Activated CD8-positive, alpha-beta T cell treated with anti-CD3 and anti-CD28 coated beads, Interleukin-2, amount 10 ng/mL, durations not matched to agents 7 days and 5 days (primary cell): Measurements from ENCODE around the gene RFX7. TPM values are rescaled to one million over a fixed set of nuclear protein-coding genes. Genes with fewer than 3 reads are reported as not detected.
"Not testable (repeated sequence)": the region's sequence is repeated elsewhere in the genome, so short reads cannot be mapped to it uniquely, and the experiment has no call there.

Experiments used
- ATAC-seq: fragments of 150-1000 bp; cut with Tn5 transposase; one replicate; pipeline ENCODE4 v1.10.0; 2021; ENCODE audit warnings: moderate library complexity
- CTCF ChIA-PET: fragments of 350-600 bp; sonication (Branson Sonifier 250); formaldehyde crosslinking; loops from one replicate; lab custom pipeline; 2021; ENCODE audit warnings: antibody characterized with exemption; lab: Charles Lee
- POLR2A ChIA-PET: fragments of 350-600 bp; sonication (Branson Sonifier 250); formaldehyde crosslinking; loops from one replicate; lab custom pipeline; 2021; ENCODE audit warnings: antibody characterized with exemption; lab: Charles Lee
- DNase-seq: peaks from one replicate; pipeline ENCODE4 v3.0.0-alpha.2; 2020
- H3K27ac Mint-ChIP-seq: one replicate; pipeline ENCODE4 v1.8.0; 2021; ENCODE audit warnings: mild to moderate bottlenecking, mixed read lengths
- H3K27me3 Mint-ChIP-seq: one replicate; pipeline ENCODE4 v1.8.0; 2021; ENCODE audit warnings: low read depth, mixed read lengths
- H3K36me3 Mint-ChIP-seq: one replicate; pipeline ENCODE4 v1.8.0; 2021; ENCODE audit warnings: low read depth, mixed read lengths
- H3K4me1 Mint-ChIP-seq: one replicate; pipeline ENCODE4 v1.8.0; 2021; ENCODE audit warnings: low read depth, mixed read lengths
- H3K4me3 Mint-ChIP-seq: one replicate; pipeline ENCODE4 v1.8.0; 2021; ENCODE audit warnings: mild to moderate bottlenecking, mixed read lengths
- H3K9me3 Mint-ChIP-seq: one replicate; pipeline ENCODE4 v1.8.0; 2022; ENCODE audit warnings: mixed read lengths; ENCODE audit not compliant: insufficient read depth
- total RNA-seq, 2 experiments: library from RNA; stranded (reverse); gene quantifications; one replicate each; pipeline ENCODE4 v1.2.3, GENCODE V29; 2021

The RFX7 gene
- total RNA-seq, 2 experiments from 2014 or later, result 32.9 to 35.1 TPM

- ATAC-seq (no peak), DNase-seq (no peak)
- peaks cover 12% of the 10 kb centered on the region for H3K36me3 Mint-ChIP-seq
- no peak overlapping the region for H3K4me3 Mint-ChIP-seq
- no peaks in the 10 kb centered on the region for H3K27me3 Mint-ChIP-seq
- peaks cover 21% of the 10 kb centered on the region for H3K4me1 Mint-ChIP-seq
- no peaks in the 10 kb centered on the region for H3K9me3 Mint-ChIP-seq
- ChIA-PET POLR2A (no interaction called here), CTCF (no interaction called here)
- no peak overlapping the region for H3K27ac Mint-ChIP-seq
Observed at GRCh38 chr15:56165234-56165633, 78.4 kb downstream of the RFX7 start.

- H3K9me3 Mint-ChIP-seq, result no peaks in the 10 kb centered on the region
- POLR2A ChIA-PET, result no interaction called here
- peaks cover 11% of the 10 kb centered on the region for H3K36me3 Mint-ChIP-seq
- ATAC-seq (no peak), DNase-seq (no peak)
- no peak overlapping the region for H3K27ac Mint-ChIP-seq
- H3K27me3 Mint-ChIP-seq, result no peaks in the 10 kb centered on the region
- H3K4me1 Mint-ChIP-seq, result peaks cover 12% of the 10 kb centered on the region
- H3K4me3 Mint-ChIP-seq, result no peak overlapping the region
- CTCF ChIA-PET, result interaction anchor here (0.6 to 1.5 kb wide), 2 partner anchors 84 to 341 kb away, joined by 3 to 4 read pairs; no protein-coding TSS in a partner anchor
Observed at GRCh38 chr15:56160966-56161365, 82.7 kb downstream of the RFX7 start.

GRCh38 chr15:56156877-56157276 lies 86.8 kb downstream of the RFX7 start:
- peaks cover 15% of the 10 kb centered on the region for H3K9me3 Mint-ChIP-seq
- ChIA-PET POLR2A (no interaction called here), CTCF (no interaction called here)
- H3K27me3 Mint-ChIP-seq, result no peaks in the 10 kb centered on the region
- DNase-seq (no peak), ATAC-seq (no peak)
- peaks cover 43% of the 10 kb centered on the region for H3K36me3 Mint-ChIP-seq
- H3K4me3 Mint-ChIP-seq, result no peak overlapping the region
- H3K4me1 Mint-ChIP-seq, result peaks cover 12% of the 10 kb centered on the region
- H3K27ac Mint-ChIP-seq, result no peak overlapping the region

GRCh38 chr15:56155278-56155677 lies 88.4 kb downstream of the RFX7 start:
- peaks cover 56% of the 10 kb centered on the region for H3K36me3 Mint-ChIP-seq
- ATAC-seq, DNase-seq, H3K4me3 Mint-ChIP-seq, H3K4me1 Mint-ChIP-seq, H3K27ac Mint-ChIP-seq, H3K27me3 Mint-ChIP-seq, CTCF ChIA-PET, POLR2A ChIA-PET: not testable (repeated sequence)
- H3K9me3 Mint-ChIP-seq, result peaks cover 15% of the 10 kb centered on the region

- ATAC-seq, H3K4me1 Mint-ChIP-seq, H3K27me3 Mint-ChIP-seq, POLR2A ChIA-PET, H3K4me3 Mint-ChIP-seq, H3K27ac Mint-ChIP-seq, DNase-seq, CTCF ChIA-PET: not testable (repeated sequence)
- Mint-ChIP-seq H3K36me3 (peaks cover 56% of the 10 kb centered on the region), H3K9me3 (peaks cover 15% of the 10 kb centered on the region)
Observed at GRCh38 chr15:56154768-56155167, 88.9 kb downstream of the RFX7 start.

DNA sequence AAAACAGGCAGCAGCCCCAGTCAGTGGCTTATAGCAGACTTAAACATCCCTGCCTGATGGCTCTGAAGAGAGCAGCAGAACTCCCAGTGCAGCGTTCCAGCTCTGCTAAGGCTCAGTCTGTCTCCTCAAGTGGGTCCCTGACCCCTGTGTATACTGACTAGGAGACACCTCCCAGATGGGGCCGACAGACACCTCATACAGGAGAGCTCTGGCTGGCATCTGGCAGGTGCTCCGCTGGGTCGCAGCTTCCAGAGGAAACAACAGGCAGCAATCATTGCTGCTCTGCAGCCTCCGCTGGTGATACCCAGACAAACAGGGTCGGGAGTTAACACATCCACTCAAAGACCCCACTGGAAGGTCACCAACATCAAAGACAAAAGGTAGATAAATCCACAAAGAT lies 93.5 kb downstream of the RFX7 start:
- H3K27ac Mint-ChIP-seq, result no peak overlapping the region
- no peak overlapping the region for H3K4me3 Mint-ChIP-seq
- no peaks in the 10 kb centered on the region for H3K27me3 Mint-ChIP-seq
- peaks cover 7% of the 10 kb centered on the region for H3K4me1 Mint-ChIP-seq
- H3K36me3 Mint-ChIP-seq, result peaks cover 57% of the 10 kb centered on the region
- POLR2A ChIA-PET, result no interaction called here
- DNase-seq, result no peak
- ATAC-seq, result no peak
- H3K9me3 Mint-ChIP-seq, result peaks cover 15% of the 10 kb centered on the region
- CTCF ChIA-PET, result no interaction called here

DNA sequence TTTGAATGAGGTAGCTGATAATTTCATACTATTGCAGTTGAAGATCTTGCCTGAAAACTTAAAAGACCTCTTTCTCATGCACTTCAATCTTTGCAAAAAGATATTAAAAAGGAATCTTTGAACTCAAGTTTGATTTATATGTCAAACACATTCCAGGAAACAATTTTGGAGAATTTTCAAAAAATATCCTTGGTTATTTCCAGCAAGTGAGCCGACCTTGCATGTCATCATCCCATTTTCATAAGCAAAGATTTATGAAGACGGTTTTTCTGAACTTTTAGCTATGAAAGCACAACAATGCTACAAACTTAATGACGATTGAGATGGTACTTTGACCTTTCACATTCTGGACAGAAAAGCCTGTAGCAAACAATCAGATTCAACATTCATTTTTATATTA lies 95.6 kb downstream of the RFX7 start:
- no peaks in the 10 kb centered on the region for H3K27me3 Mint-ChIP-seq
- H3K4me3 Mint-ChIP-seq, result no peak overlapping the region
- ChIA-PET POLR2A (no interaction called here), CTCF (no interaction called here)
- no peak for DNase-seq
- peaks cover 44% of the 10 kb centered on the region for H3K36me3 Mint-ChIP-seq
- peaks cover 7% of the 10 kb centered on the region for H3K4me1 Mint-ChIP-seq
- H3K27ac Mint-ChIP-seq, result no peak overlapping the region
- no peak for ATAC-seq
- H3K9me3 Mint-ChIP-seq, result no peaks in the 10 kb centered on the region

DNA sequence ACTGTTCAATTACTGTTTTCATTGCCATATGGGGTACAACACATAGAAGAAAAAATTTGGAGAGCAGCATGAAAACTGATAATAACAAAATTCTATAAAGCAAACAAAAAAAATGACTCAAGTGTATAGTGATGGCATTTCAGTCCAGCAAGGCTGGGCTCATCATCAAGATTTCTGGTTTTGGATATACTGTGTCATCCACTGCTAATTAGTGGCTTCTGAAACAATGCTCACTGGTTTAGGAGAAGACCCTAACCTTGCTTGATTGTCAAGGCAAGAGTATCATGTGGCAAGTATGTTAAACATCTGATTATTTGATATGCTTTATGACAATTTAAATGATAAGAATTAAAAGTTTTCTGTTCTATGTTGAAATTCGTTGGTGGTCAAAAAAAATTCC lies 96.9 kb downstream of the RFX7 start:
- Mint-ChIP-seq H3K27ac (no peak overlapping the region), H3K4me1 (peaks cover 5% of the 10 kb centered on the region), H3K9me3 (no peaks in the 10 kb centered on the region), H3K36me3 (peaks cover 45% of the 10 kb centered on the region), H3K27me3 (no peaks in the 10 kb centered on the region), H3K4me3 (no peak overlapping the region)
- no peak for ATAC-seq
- DNase-seq, result no peak
- CTCF ChIA-PET, result no interaction called here
- POLR2A ChIA-PET, result no interaction called here

- H3K27me3 Mint-ChIP-seq, result no peaks in the 10 kb centered on the region
- H3K27ac Mint-ChIP-seq, result no peak overlapping the region
- H3K36me3 Mint-ChIP-seq, result peaks cover 52% of the 10 kb centered on the region
- ChIA-PET CTCF (no interaction called here), POLR2A (no interaction called here)
- DNase-seq (no peak), ATAC-seq (no peak)
- H3K4me3 Mint-ChIP-seq, result no peak overlapping the region
- H3K9me3 Mint-ChIP-seq, result peaks cover 45% of the 10 kb centered on the region
- peaks cover 2% of the 10 kb centered on the region for H3K4me1 Mint-ChIP-seq
Observed at GRCh38 chr15:56128081-56128480, 115.6 kb downstream of the RFX7 start.

- H3K4me1 Mint-ChIP-seq, result peaks cover 2% of the 10 kb centered on the region
- POLR2A ChIA-PET, result no interaction called here
- CTCF ChIA-PET, result no interaction called here
- peaks cover 66% of the 10 kb centered on the region for H3K36me3 Mint-ChIP-seq
- H3K4me3 Mint-ChIP-seq, result no peak overlapping the region
- H3K27me3 Mint-ChIP-seq, result no peaks in the 10 kb centered on the region
- peaks cover 44% of the 10 kb centered on the region for H3K9me3 Mint-ChIP-seq
- ATAC-seq (no peak), DNase-seq (no peak)
- H3K27ac Mint-ChIP-seq, result no peak overlapping the region
Observed at GRCh38 chr15:56126409-56126808, 117.3 kb downstream of the RFX7 start.

DNA sequence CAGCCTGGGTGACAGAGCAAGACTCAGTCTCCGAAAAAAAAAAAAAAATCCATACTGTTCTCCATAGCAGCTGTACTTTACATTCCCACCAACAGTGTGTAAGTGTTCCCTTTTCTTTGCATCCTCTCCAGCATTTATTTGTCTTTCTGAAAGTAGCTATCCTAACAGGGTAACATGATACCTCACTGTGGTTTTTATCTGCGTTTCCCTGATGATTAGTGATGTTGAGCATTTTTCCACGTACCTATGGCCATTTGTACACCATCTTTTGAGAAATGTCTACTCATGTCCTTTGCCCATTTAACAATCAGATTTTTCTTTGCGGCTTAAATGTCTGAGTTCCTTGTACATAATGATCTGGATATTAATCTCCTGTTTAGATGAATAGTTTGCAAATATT lies 119.3 kb downstream of the RFX7 start:
- ChIA-PET POLR2A (no interaction called here), CTCF (interaction anchor here (0.5 to 0.9 kb wide), 2 partner anchors 54 to 1201 kb away, joined by 3 to 4 read pairs; no protein-coding TSS in a partner anchor)
- ATAC-seq (no peak), DNase-seq (no peak)
- H3K36me3 Mint-ChIP-seq, result peaks cover 59% of the 10 kb centered on the region
- no peak overlapping the region for H3K4me3 Mint-ChIP-seq
- H3K4me1 Mint-ChIP-seq, result peaks cover 2% of the 10 kb centered on the region
- no peaks in the 10 kb centered on the region for H3K27me3 Mint-ChIP-seq
- peaks cover 40% of the 10 kb centered on the region for H3K9me3 Mint-ChIP-seq
- H3K27ac Mint-ChIP-seq, result no peak overlapping the region

DNA sequence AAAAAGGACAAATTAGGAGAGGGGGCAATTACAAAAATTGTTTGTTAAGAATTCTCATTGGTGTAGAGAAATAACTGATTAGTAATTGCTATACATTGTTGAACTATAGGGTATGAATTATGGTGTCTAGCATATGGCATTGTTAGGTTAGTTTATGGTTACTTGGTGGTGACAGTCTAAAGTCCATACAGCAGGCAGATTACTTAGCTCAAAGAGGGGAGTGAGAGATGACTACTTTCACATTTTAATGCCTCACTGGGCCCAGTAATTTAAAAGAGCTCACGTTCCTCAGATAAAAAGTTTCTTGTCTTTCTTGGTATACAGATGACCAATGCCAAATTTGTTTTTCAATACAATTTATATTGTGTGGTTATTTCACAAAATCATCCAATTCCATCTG lies 137.8 kb downstream of the RFX7 start:
- Mint-ChIP-seq H3K27ac (no peak overlapping the region), H3K4me3 (no peak overlapping the region), H3K4me1 (no peaks in the 10 kb centered on the region), H3K27me3 (no peaks in the 10 kb centered on the region), H3K9me3 (no peaks in the 10 kb centered on the region), H3K36me3 (peaks cover 13% of the 10 kb centered on the region)
- ChIA-PET POLR2A (no interaction called here), CTCF (no interaction called here)
- ATAC-seq (no peak), DNase-seq (no peak)

DNA sequence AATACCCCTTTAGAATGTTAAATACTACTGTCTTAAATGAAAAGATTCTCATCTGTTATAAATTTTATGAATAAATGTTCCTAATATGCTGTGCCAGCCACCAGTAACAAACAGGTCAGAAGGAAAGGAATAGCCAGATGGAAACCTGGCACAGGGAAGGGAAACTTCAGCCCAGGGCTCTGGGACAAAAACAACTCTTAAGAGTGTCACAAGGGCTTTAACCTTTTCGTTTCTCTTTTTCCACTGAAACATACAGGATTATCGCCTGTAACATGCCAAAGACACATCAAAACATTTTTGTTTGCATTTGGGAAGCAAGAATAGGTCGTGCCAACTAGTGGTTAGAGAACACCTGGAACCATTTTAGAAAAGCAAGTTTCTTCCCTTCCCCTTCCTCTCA lies 141.2 kb downstream of the RFX7 start:
- Mint-ChIP-seq H3K4me1 (peaks cover 2% of the 10 kb centered on the region), H3K27me3 (no peaks in the 10 kb centered on the region), H3K36me3 (peaks cover 25% of the 10 kb centered on the region), H3K9me3 (no peaks in the 10 kb centered on the region), H3K4me3 (no peak overlapping the region), H3K27ac (no peak overlapping the region)
- ATAC-seq (no peak), DNase-seq (no peak)
- POLR2A ChIA-PET, result no interaction called here
- CTCF ChIA-PET, result no interaction called here
